Measurements from ENCODE around the gene AKAP8.

Gene AKAP8

DNA sequence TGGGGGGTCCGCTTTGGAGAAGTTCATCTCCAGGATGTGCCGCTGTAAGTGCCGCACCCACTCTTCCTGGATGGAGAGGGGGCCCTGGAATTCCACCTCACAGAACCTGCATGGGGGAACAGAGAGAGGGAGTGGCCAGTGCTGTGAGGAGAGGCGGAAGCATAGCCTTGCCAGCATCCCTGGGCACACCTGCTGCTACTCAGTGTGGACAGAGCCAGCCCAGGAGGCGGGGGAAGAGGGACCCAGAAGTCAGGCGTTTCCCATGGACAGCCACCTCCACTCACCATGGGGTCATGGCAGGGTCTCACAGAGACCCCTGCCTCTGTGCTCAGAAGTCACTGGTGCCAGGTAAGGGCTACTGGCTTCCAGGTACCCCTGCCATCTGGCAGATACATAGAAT lies 43.5 kb upstream of the AKAP8 start:
- Histone ChIP-seq H3K4me2 (ENCODE audit: low read length, poor library complexity, severe bottlenecking) (no peak overlapping the region), H3K14ac (ENCODE audit: low read length in 2 of 2) (no peak overlapping the region), H2BK5ac (ENCODE audit: low read depth, low read length, poor library complexity, severe bottlenecking) (no peak overlapping the region), H3K18ac (ENCODE audit: low read depth in 1 of 2, low read length in 2 of 2) (no peak overlapping the region), H3K4ac (ENCODE audit: low read depth in 1 of 2, low read length in 2 of 2) (no peak overlapping the region), H3K9ac (ENCODE audit: low read length) (no peak overlapping the region), H2AK5ac (ENCODE audit: low read length, severe bottlenecking) (no peak overlapping the region), H4K8ac (ENCODE audit: low read length) (no peak overlapping the region), H2BK12ac (ENCODE audit: low read length in 2 of 2) (no peak overlapping the region), H3K4me3 (ENCODE audit: insufficient read depth in 1 of 2, low read depth in 1 of 2, low read length in 2 of 2) (no peak overlapping the region), H3K27me3 (ENCODE audit: control insufficient read depth in 1 of 2, insufficient read depth in 1 of 2, low read length in 2 of 2) (no peaks in the 10 kb centered on the region), H4K91ac (ENCODE audit: low read length) (no peak overlapping the region), H3K9me3 (ENCODE audit: control insufficient read depth, low read length) (peaks cover 8% of the 10 kb centered on the region), H2BK15ac (ENCODE audit: low read depth, poor library complexity, severe bottlenecking) (no peak overlapping the region), H3K79me1 (replicated peaks; ENCODE audit: low read length, poor library complexity, severe bottlenecking) (peaks cover 50% of the 10 kb centered on the region), H2BK120ac (ENCODE audit: low read depth, low read length) (no peak overlapping the region), H3K27ac (ENCODE audit: low read length, poor library complexity, severe bottlenecking) (no peak overlapping the region), H2AFZ (ENCODE audit: low read depth, low read length) (no peak overlapping the region), H3K36me3 (ENCODE audit: control insufficient read depth in 1 of 2, insufficient read depth in 2 of 2, low read depth in 1 of 2, low read length in 2 of 2) (peaks cover 65 to 74% of the 10 kb centered on the region in 2 experiments), H3K4me1 (ENCODE audit: control insufficient read depth, insufficient read depth, low read depth, low read length) (no peaks in the 10 kb centered on the region), H3K23ac (ENCODE audit: low read length in 2 of 2) (no peak overlapping the region)
- 95% methylated on average over 6 of the region's 6 CpGs for WGBS
- DNase-seq = no peak

DNA sequence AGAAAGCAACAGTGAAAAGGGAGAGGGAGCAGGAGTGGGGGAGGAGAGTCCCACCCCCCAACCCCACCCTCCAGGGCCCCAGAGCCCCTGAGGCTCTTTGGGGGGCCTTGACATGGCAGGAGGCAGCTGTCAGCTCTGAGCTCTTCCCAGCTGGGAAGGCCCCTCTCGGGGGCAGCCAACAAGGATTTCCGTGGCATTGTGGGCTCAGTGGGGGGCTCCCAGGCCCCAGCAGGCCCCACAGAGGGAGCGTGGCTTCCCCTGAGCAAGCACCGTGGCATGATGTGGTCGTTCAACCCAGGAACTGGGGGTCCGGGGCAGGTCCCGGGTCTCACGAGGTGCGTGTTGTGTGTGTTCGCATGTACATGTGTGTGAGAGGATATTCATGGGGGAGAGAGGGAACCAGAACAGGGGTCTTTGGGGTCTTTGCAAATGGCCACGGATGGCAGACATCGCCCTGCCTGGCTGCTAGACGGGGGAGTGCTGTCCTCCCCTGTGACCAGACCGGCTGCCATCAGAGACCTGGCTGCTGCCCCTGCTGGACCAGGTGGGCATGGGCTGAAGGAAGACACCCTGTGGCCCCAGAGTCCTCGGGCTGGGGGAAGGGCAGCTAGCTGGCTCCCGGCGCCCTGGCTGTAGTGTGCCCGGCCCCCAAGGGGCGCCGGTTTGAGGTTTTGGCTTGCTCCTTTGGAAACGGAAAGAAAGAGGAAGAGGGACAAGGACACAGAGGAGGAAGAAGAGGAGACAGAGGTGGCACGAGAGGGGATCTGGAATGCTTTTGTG lies 42.9 kb upstream of the AKAP8 start:
- 98% methylated on average over 22 of the region's 22 CpGs for WGBS
- peaks cover 45% of the 10 kb centered on the region for H3K79me1 ChIP-seq (replicated peaks; ENCODE audit: low read length, poor library complexity, severe bottlenecking)
- DNase-seq = no peak
- no peak overlapping the region for H4K8ac ChIP-seq (ENCODE audit: low read length)
- H3K4me2 ChIP-seq (ENCODE audit: low read length, poor library complexity, severe bottlenecking) = no peak overlapping the region
- H2BK120ac ChIP-seq (ENCODE audit: low read depth, low read length) = no peak overlapping the region
- H2BK15ac ChIP-seq (ENCODE audit: low read depth, poor library complexity, severe bottlenecking) = no peak overlapping the region
- no peaks in the 10 kb centered on the region for H3K27me3 ChIP-seq (ENCODE audit: control insufficient read depth in 1 of 2, insufficient read depth in 1 of 2, low read length in 2 of 2)
- no peak overlapping the region for H3K4me3 ChIP-seq (ENCODE audit: insufficient read depth in 1 of 2, low read depth in 1 of 2, low read length in 2 of 2)
- H3K27ac ChIP-seq (ENCODE audit: low read length, poor library complexity, severe bottlenecking) = no peak overlapping the region
- H4K91ac ChIP-seq (ENCODE audit: low read length) = no peak overlapping the region
- no peak overlapping the region for H2AFZ ChIP-seq (ENCODE audit: low read depth, low read length)
- no peak overlapping the region for H3K9ac ChIP-seq (ENCODE audit: low read length)
- peaks cover 2% of the 10 kb centered on the region for H3K4me1 ChIP-seq (ENCODE audit: control insufficient read depth, insufficient read depth, low read depth, low read length)
- no peak overlapping the region for H2BK5ac ChIP-seq (ENCODE audit: low read depth, low read length, poor library complexity, severe bottlenecking)
- no peak overlapping the region for H3K4ac ChIP-seq (ENCODE audit: low read depth in 1 of 2, low read length in 2 of 2)
- peaks cover 8% of the 10 kb centered on the region for H3K9me3 ChIP-seq (ENCODE audit: control insufficient read depth, low read length)
- no peak overlapping the region for H3K18ac ChIP-seq (ENCODE audit: low read depth in 1 of 2, low read length in 2 of 2)
- no peak overlapping the region for H2BK12ac ChIP-seq (ENCODE audit: low read length in 2 of 2)
- no peak overlapping the region for H3K14ac ChIP-seq (ENCODE audit: low read length in 2 of 2)
- H3K36me3 ChIP-seq (ENCODE audit: control insufficient read depth in 1 of 2, insufficient read depth in 2 of 2, low read depth in 1 of 2, low read length in 2 of 2) = peaks cover 60 to 68% of the 10 kb centered on the region in 2 experiments
- no peak overlapping the region for H3K23ac ChIP-seq (ENCODE audit: low read length in 2 of 2)
- no peak overlapping the region for H2AK5ac ChIP-seq (ENCODE audit: low read length, severe bottlenecking)

DNA sequence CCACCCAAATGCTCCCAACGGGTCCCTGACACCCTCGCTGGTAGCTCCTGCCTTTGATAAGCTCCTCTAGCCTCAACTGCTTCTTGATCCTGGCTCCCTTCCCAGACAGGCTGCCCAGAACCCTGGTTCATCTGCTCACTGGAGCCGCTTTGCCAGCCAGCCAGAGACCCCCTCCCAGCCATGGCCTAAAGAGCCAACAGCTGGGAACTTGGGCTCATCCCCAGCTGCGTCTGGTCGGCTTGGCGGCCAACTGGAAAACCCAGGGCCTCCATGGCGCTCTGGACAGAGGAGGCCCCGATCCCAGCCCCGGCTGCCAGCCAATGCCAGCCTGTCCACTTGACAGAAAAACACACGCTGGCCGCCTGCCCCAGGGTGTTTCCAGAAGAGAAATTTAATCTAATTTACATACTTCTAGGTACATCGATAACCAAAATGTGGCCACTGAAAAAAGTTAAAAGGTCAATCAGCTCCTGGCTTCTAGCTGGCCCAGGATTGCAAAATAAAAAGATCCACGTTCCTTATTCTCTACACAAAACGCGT lies 42.2 kb upstream of the AKAP8 start:
- Histone ChIP-seq H2BK120ac (ENCODE audit: low read depth, low read length) (no peak overlapping the region), H3K18ac (ENCODE audit: low read depth in 1 of 2, low read length in 2 of 2) (no peak overlapping the region), H2BK12ac (ENCODE audit: low read length in 2 of 2) (no peak overlapping the region), H3K36me3 (ENCODE audit: control insufficient read depth in 1 of 2, insufficient read depth in 2 of 2, low read depth in 1 of 2, low read length in 2 of 2) (peaks cover 53 to 61% of the 10 kb centered on the region in 2 experiments), H3K79me1 (replicated peaks; ENCODE audit: low read length, poor library complexity, severe bottlenecking) (peaks cover 38% of the 10 kb centered on the region), H3K27me3 (ENCODE audit: control insufficient read depth in 1 of 2, insufficient read depth in 1 of 2, low read length in 2 of 2) (no peaks in the 10 kb centered on the region), H3K9ac (ENCODE audit: low read length) (no peak overlapping the region), H3K4me1 (ENCODE audit: control insufficient read depth, insufficient read depth, low read depth, low read length) (peaks cover 5% of the 10 kb centered on the region), H3K27ac (ENCODE audit: low read length, poor library complexity, severe bottlenecking) (no peak overlapping the region), H3K4ac (ENCODE audit: low read depth in 1 of 2, low read length in 2 of 2) (no peak overlapping the region), H3K23ac (ENCODE audit: low read length in 2 of 2) (no peak overlapping the region), H3K4me2 (ENCODE audit: low read length, poor library complexity, severe bottlenecking) (no peak overlapping the region), H4K8ac (ENCODE audit: low read length) (no peak overlapping the region), H2BK15ac (ENCODE audit: low read depth, poor library complexity, severe bottlenecking) (no peak overlapping the region), H3K14ac (ENCODE audit: low read length in 2 of 2) (no peak overlapping the region), H2AK5ac (ENCODE audit: low read length, severe bottlenecking) (no peak overlapping the region), H2BK5ac (ENCODE audit: low read depth, low read length, poor library complexity, severe bottlenecking) (no peak overlapping the region), H3K9me3 (ENCODE audit: control insufficient read depth, low read length) (peaks cover 8% of the 10 kb centered on the region), H4K91ac (ENCODE audit: low read length) (no peak overlapping the region), H2AFZ (ENCODE audit: low read depth, low read length) (no peak overlapping the region), H3K4me3 (ENCODE audit: insufficient read depth in 1 of 2, low read depth in 1 of 2, low read length in 2 of 2) (no peak overlapping the region)
- 95% methylated on average over 12 of the region's 15 CpGs for WGBS
- DNase-seq = no peak

DNA sequence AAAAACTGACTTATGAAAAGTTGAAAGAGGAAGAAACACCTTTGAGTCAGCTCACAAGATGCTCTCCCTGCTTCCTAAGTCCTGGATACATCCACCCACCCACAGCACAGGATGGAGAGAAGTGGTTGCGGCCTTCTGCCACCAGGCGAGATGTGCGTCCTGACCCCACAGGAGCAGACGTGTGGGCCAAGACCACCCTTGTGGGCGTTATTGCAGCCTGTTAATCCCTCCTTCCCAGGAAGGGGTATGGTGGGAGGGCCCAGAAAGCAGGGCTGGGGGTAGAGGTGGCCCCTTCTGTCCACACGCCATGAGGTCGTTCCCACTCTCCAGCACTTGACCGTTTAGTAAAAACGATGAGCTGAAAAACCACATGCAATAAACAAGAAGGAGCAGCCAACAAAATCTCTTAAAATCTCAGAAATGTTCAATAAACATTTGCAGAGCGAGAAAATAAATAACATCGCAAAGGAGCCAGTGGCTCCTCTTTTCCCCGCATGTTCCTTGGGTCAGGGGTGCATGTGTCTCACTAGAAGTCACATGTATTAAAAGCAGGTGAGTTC lies 41.6 kb upstream of the AKAP8 start:
- H3K36me3 ChIP-seq (ENCODE audit: control insufficient read depth in 1 of 2, insufficient read depth in 2 of 2, low read depth in 1 of 2, low read length in 2 of 2) = peaks cover 52 to 57% of the 10 kb centered on the region in 2 experiments
- no peak for DNase-seq
- no peak overlapping the region for H3K9ac ChIP-seq (ENCODE audit: low read length)
- H4K91ac ChIP-seq (ENCODE audit: low read length) = no peak overlapping the region
- H3K27ac ChIP-seq (ENCODE audit: low read length, poor library complexity, severe bottlenecking) = no peak overlapping the region
- H3K9me3 ChIP-seq (ENCODE audit: control insufficient read depth, low read length) = peaks cover 8% of the 10 kb centered on the region
- no peak overlapping the region for H3K4me2 ChIP-seq (ENCODE audit: low read length, poor library complexity, severe bottlenecking)
- H3K23ac ChIP-seq (ENCODE audit: low read length in 2 of 2) = no peak overlapping the region
- no peak overlapping the region for H3K18ac ChIP-seq (ENCODE audit: low read depth in 1 of 2, low read length in 2 of 2)
- 82% methylated on average over 12 of the region's 12 CpGs for WGBS
- H3K14ac ChIP-seq (ENCODE audit: low read length in 2 of 2) = no peak overlapping the region
- H2BK15ac ChIP-seq (ENCODE audit: low read depth, poor library complexity, severe bottlenecking) = no peak overlapping the region
- H2BK5ac ChIP-seq (ENCODE audit: low read depth, low read length, poor library complexity, severe bottlenecking) = no peak overlapping the region
- H3K4me3 ChIP-seq (ENCODE audit: insufficient read depth in 1 of 2, low read depth in 1 of 2, low read length in 2 of 2) = no peak overlapping the region
- no peaks in the 10 kb centered on the region for H3K27me3 ChIP-seq (ENCODE audit: control insufficient read depth in 1 of 2, insufficient read depth in 1 of 2, low read length in 2 of 2)
- no peak overlapping the region for H4K8ac ChIP-seq (ENCODE audit: low read length)
- H2AFZ ChIP-seq (ENCODE audit: low read depth, low read length) = no peak overlapping the region
- no peak overlapping the region for H3K4ac ChIP-seq (ENCODE audit: low read depth in 1 of 2, low read length in 2 of 2)
- H3K4me1 ChIP-seq (ENCODE audit: control insufficient read depth, insufficient read depth, low read depth, low read length) = peaks cover 7% of the 10 kb centered on the region
- no peak overlapping the region for H2BK12ac ChIP-seq (ENCODE audit: low read length in 2 of 2)
- peaks cover 33% of the 10 kb centered on the region for H3K79me1 ChIP-seq (replicated peaks; ENCODE audit: low read length, poor library complexity, severe bottlenecking)
- H2BK120ac ChIP-seq (ENCODE audit: low read depth, low read length) = no peak overlapping the region
- H2AK5ac ChIP-seq (ENCODE audit: low read length, severe bottlenecking) = no peak overlapping the region
